Measurements from ENCODE around the gene HYAL1. TPM values are rescaled to one million over a fixed set of nuclear protein-coding genes. Genes with fewer than 3 reads are reported as not detected.

The HYAL1 gene
- total RNA-seq, 1 experiment from 2014 or later = 0.37 TPM

- TF ChIP-seq EZH2 (IDR thresholded peaks at IDR 0.05; ENCODE audit: borderline replicate concordance, low read depth, low read length, poor library complexity, severe bottlenecking) = no peak
- no peak for TF ChIP-seq CTCF (conservative IDR thresholded peaks at IDR 0.05; ENCODE audit: low read depth, low read length)
- ChIA-PET CTCF (no interaction called here), POLR2A (ENCODE audit: low non-redundant PET) (no interaction called here)
- H3K27ac ChIP-seq (ENCODE audit: low read depth, low read length, poor library complexity, severe bottlenecking) = no peak overlapping the region
- H3K4me1 ChIP-seq (ENCODE audit: insufficient read depth, low read length, poor library complexity, severe bottlenecking) = peaks cover 3% of the 10 kb centered on the region
- DNase-seq (ENCODE audit: low spot score) = no peak
- no peaks in the 10 kb centered on the region for H3K27me3 ChIP-seq (replicated peaks; ENCODE audit: insufficient read depth, low read depth, low read length, poor library complexity)
- no peaks in the 10 kb centered on the region for H3K9me3 ChIP-seq (ENCODE audit: low read depth, low read length, poor library complexity, severe bottlenecking)
- no peaks in the 10 kb centered on the region for H3K36me3 ChIP-seq (ENCODE audit: insufficient read depth, low read length, poor library complexity, severe bottlenecking)
- no peak overlapping the region for H3K4me3 ChIP-seq (ENCODE audit: low read depth, low read length, poor library complexity, severe bottlenecking)
- intact Hi-C loops (cut with micrococcal nuclease; ENCODE audit: unreplicated experiment) = no loop called here
- no TSS peak for BruUV-seq (replicated peaks)
These were observed 20.3 kb upstream of the HYAL1 start for GRCh38 chr3:50323614-50324199.

DNA sequence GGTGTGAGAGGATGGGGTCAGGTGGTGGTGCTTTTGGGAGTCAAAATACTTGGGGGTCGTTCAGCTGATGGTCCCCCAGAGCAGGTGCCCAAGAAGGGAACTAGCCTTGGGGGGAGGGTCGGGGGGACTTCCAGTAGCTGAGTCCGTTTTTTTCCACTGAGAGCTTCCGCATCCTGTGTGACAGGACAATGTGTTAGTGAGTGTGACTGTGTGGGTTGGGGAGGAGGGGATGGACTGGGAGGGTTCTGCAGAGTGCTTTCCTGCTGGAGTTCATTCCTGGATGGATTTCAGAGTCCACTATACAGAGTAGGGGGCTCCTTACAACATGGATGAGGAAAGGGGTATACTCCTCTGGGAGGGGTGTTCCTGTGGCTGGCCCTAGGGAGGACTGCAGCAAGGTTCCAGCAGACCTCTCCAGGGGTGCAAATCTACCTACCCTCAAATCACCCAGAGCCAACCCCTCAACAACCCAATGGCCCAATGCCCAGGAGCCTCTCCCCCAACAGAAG lies 19.8 kb upstream of the HYAL1 start:
- peaks cover 3% of the 10 kb centered on the region for H3K4me1 ChIP-seq (ENCODE audit: insufficient read depth, low read length, poor library complexity, severe bottlenecking)
- POLR2A ChIA-PET (ENCODE audit: low non-redundant PET) = no interaction called here
- no peaks in the 10 kb centered on the region for H3K27me3 ChIP-seq (replicated peaks; ENCODE audit: insufficient read depth, low read depth, low read length, poor library complexity)
- CTCF ChIA-PET = no interaction called here
- H3K27ac ChIP-seq (ENCODE audit: low read depth, low read length, poor library complexity, severe bottlenecking) = no peak overlapping the region
- H3K9me3 ChIP-seq (ENCODE audit: low read depth, low read length, poor library complexity, severe bottlenecking) = no peaks in the 10 kb centered on the region
- no peaks in the 10 kb centered on the region for H3K36me3 ChIP-seq (ENCODE audit: insufficient read depth, low read length, poor library complexity, severe bottlenecking)
- no peak overlapping the region for H3K4me3 ChIP-seq (ENCODE audit: low read depth, low read length, poor library complexity, severe bottlenecking)
- TF ChIP-seq CTCF (conservative IDR thresholded peaks at IDR 0.05; ENCODE audit: low read depth, low read length) (no peak), EZH2 (IDR thresholded peaks at IDR 0.05; ENCODE audit: borderline replicate concordance, low read depth, low read length, poor library complexity, severe bottlenecking) (no peak)
- intact Hi-C loops (cut with micrococcal nuclease; ENCODE audit: unreplicated experiment) = no loop called here
- BruUV-seq (replicated peaks) = no TSS peak
- DNase-seq (ENCODE audit: low spot score) = no peak

GRCh38 chr3:50322386-50323091 lies 19.2 kb upstream of the HYAL1 start, which contains the start of gene HYAL2:
Gene HYAL2 (minus strand): TSS chr3:50322745. CDS start chr3:50320489, 2,256 bp downstream.
- no TSS peak for BruUV-seq (replicated peaks)
- TF ChIP-seq EZH2 (IDR thresholded peaks at IDR 0.05; ENCODE audit: borderline replicate concordance, low read depth, low read length, poor library complexity, severe bottlenecking) = no peak
- POLR2A ChIA-PET (ENCODE audit: low non-redundant PET) = no interaction called here
- no peak for DNase-seq (ENCODE audit: low spot score)
- Histone ChIP-seq H3K4me1 (ENCODE audit: insufficient read depth, low read length, poor library complexity, severe bottlenecking) (peaks cover 3% of the 10 kb centered on the region), H3K27ac (ENCODE audit: low read depth, low read length, poor library complexity, severe bottlenecking) (peak within 1 kb of the TSS; percentile 99), H3K9me3 (ENCODE audit: low read depth, low read length, poor library complexity, severe bottlenecking) (no peaks in the 10 kb centered on the region), H3K36me3 (ENCODE audit: insufficient read depth, low read length, poor library complexity, severe bottlenecking) (no peaks in the 10 kb centered on the region), H3K4me3 (ENCODE audit: low read depth, low read length, poor library complexity, severe bottlenecking) (peak within 1 kb of the TSS; percentile 73), H3K27me3 (replicated peaks; ENCODE audit: insufficient read depth, low read depth, low read length, poor library complexity) (no peaks in the 10 kb centered on the region)
- CTCF ChIA-PET = no interaction called here
- intact Hi-C loops (cut with micrococcal nuclease; ENCODE audit: unreplicated experiment) = no loop called here

Data from A673 (cell line).